Stimulated activated naive CD4-positive, alpha-beta T cell (primary cell): Measurements from ENCODE around the gene MYL12B.
"Not testable (repeated sequence)": the region's sequence is repeated elsewhere in the genome, so short reads cannot be mapped to it uniquely, and the experiment has no call there.

Experiments used
- DNase-seq, 6 experiments: peaks; one replicate each; lab custom pipeline; 2025; lab: John Stamatoyannopoulos, UW

MYL12B gene

GRCh38 chr18:3262234-3263131, 550 bp downstream of the MYL12B start:
- DNase-seq: peak in 5 of 6 experiments; percentile 21 to 47 (median 37)

- DNase-seq: peak in 1 of 6 experiments; percentile 29
Measured at GRCh38 chr18:3263132-3263700, 1.3 kb downstream of the MYL12B start.

DNA sequence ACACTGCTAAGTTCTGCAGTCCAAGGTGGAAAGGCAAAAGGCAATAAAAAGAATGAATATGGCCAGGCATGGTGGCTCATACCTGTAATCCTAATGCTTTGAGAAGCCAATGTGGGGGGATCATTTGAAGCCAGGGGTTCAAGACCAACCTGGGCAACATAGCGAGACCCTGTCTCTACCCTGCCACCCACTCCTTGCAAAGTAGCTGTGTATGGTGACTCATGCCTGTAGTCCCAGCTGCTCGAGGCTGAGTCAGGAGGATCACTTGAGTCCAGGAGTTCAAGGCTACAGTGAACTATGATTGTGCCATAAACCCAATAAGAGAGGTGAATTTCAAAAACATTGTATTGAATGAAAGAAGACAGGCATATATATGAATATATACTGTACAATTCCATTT, 2.4 kb downstream of the MYL12B start:
- no peak for DNase-seq

- no peak for DNase-seq
Measured at GRCh38 chr18:3265564-3266033, 3.7 kb downstream of the MYL12B start.

GRCh38 chr18:3266062-3266608, 4.2 kb downstream of the MYL12B start:
- no peak for DNase-seq

GRCh38 chr18:3268306-3268705, 6.4 kb downstream of the MYL12B start:
- DNase-seq: no peak

DNA sequence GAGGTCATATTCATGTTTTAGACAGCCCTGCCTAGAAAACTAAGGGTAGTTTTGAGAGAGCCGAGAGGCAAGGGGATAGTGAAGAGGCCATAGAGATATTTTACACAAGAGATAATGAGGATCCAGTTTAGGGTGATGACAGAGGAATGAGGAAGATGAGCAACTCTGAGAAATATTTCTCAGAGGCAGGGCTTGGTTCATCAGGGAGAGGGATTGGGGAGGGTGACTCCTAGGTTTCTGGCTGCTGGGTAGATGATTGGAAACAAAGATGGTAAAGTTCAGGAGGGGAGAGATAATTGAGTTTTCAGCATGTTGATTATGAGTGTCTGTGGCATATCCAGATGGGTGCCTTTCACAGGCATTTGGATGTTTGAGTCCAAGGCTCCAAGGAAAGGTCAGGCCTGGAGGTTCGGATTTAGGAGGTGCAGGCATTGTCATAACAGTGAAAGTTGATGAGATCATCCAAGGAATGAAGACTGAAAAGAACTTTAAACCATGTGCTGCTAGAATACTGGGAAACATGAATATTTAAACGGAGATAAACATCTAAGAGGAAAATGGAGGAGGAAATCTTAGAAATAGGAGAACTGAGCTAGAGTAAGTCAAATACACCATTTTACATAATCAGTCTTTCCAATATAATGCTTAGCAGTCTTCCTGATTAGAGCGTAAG, 7.4 kb downstream of the MYL12B start:
- no peak for DNase-seq

GRCh38 chr18:3269914-3270299, 8.0 kb downstream of the MYL12B start:
- no peak for DNase-seq

- no peak for DNase-seq
Measured at GRCh38 chr18:3273042-3273441, 11.1 kb downstream of the MYL12B start.

- DNase-seq: not testable (repeated sequence)
Measured at GRCh38 chr18:3277643-3278213, 15.8 kb downstream of the MYL12B start.

DNA sequence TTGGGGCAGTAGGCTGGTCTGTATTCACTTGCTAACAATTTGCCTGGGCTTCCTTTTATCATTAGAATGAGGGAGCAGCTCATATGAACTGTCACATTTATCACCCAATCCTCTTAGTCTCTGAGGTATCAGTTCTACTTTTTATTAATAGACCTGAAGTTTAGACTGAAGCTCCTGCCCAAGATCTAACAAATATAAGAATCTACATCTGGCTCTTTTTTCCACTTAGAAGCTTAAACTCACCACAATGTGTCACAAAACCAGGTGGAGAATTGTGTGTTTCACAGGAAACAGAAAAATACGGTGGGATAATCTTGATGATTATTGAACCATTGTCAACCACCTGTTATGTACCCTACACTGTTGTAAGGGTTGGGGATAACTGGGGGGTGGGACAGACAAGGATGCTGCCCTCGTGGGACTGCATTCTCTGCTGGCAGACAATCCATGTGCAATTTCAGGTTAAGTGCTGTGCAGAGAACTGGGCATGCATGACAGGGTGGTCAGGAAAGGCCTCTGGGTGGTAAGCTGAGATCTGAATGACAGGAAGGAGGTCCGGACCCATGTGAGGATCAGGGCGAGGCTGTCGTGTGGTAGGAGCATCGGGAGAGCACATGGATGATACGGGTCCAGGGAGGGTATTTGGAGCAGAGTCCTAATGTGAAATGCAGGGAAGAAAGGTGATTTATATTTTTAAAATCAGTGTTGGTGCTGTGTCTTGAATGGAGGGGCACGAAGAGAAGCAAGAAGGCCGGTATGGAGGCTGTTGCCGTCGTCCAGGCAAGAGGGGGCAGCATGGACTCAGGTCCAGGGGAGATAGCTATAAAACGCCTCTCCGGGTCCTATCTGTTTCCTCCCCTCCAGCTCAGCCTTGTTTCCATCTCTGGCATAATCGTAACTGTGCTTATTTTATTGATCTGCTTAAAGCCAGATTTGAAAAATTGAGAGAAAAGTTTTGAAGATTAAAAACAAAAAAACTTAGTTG, 17.6 kb downstream of the MYL12B start:
- no peak for DNase-seq

DNA sequence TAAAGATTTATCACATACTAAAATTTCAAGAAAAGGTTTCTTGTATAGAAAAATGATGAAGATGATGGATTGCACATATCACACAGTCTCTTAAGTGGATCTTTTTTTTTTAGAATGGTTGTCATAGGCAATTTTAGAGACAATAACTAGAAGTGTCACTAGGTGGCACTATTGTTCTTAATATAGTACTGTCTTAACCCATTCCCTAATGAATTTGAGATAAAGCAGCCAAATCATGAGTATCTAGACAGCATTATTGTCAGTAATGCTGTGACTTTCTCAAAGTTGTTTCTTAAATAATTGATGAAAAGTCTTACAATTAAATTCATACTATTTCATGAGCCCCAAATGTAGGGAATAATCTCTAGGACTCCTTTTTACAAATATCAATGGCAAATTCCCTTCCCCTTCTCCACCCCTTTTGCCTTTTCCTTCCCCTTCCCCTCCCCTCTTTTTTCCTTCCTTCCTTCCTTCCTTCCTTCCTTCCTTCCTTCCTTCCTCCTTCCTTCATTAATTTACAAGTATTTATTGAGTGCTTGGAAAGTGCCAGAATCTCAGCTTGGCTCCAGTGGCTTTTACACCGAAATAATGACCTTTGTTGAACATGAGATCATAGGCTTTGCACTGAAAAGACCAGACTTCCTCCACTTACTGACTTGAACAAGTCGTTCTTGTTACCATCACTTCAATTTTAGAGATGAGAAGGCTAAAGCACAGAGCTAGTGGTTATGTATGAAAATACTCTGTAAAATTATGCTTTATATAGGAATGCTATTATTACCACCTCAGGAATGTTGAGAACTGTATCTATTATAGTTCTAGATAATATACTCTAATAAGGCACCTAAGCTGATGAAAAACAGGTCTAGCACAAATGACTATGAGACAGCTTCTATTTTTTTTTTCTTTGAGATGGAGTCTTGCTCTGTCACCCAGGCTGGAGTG, 19.8 kb downstream of the MYL12B start:
- DNase-seq: peak in 3 of 6 experiments; percentile 33 to 79 (median 73)

DNA sequence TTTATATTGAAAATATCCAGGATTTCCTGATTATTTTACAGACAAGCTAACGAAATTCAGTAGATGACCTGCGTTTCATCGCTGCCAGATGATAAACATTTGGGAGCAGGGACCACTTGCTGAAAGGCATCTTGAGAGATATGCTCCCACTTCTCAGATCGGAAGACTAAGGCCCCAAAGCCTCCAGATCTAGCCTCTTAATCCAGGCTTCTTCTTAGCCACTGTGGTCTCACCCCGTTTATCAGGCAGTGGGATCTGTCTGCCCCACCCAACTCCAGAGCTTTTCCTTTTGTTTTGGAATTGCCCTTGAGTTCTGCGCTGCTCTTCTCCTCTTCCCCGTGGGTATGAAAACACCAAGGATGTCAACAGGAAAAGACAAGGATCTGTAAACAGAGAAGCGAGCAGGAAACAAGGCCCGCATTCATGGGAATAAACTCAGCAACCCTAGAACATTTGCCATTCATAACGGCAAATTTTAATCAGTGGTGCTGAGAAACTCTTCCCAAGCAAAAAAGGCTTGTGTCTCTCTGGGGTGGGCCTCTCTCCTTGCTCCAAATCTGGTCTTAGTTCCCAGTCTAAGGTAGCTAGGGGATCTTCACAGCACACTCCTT, 21.4 kb downstream of the MYL12B start:
- DNase-seq: no peak

DNA sequence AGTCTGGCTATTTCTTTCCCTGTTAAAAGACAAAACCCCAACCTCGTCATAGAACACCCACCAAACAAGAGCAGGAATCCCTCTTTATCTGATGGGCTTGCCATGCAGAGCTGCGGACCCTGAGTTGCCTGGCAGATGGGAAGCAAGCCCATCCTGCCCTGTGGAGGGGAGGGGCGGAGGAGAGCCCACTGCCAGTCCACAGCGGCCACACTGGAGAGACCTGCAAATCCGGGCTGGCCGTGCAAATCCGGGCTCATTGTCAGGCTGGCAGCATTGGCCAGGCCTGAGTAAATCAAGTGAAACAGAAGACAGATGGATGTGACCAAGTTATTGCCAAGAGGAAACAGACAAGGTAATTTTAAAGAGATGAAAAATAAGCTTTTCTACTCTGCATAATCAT, 22.0 kb downstream of the MYL12B start:
- DNase-seq: no peak

DNA sequence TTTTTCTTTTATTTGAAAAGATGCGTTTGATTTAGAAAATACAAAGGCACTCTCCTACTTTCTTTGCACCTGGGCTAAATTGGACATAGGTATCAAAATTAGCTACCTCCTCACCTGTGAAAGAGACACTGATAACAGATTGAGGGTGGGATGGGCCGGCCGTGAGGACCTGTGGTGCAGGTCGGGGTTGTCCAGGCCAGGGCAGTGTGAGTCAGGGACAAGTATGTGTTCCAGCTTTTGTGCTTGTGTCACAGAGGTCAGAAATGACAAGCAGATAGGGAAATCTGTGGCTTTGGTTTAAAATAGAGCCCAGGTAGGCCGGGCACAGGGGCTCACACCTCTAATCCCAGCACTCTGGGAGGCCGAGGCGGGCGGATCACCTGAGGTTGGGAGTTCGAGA, 22.6 kb downstream of the MYL12B start:
- DNase-seq: no peak

DNA sequence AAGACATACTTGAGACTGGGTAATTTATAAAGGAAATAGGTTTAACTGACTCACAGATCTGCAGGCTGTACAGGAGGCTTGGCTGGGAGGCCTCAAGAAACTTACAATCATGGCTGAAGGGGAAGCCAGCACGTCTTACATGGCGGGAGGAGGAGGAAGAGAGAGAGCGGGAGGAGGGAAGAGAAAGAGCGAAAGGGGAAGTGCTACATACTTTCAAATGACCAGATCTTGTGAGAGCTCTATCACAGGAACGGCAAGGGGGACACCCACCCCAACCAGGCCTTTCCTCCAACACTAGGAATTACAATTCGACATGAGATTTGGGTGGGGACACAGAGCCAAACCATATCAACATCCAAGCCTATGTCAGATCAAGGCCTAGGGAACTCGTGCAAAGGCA, 24.2 kb downstream of the MYL12B start:
- no peak for DNase-seq

DNA sequence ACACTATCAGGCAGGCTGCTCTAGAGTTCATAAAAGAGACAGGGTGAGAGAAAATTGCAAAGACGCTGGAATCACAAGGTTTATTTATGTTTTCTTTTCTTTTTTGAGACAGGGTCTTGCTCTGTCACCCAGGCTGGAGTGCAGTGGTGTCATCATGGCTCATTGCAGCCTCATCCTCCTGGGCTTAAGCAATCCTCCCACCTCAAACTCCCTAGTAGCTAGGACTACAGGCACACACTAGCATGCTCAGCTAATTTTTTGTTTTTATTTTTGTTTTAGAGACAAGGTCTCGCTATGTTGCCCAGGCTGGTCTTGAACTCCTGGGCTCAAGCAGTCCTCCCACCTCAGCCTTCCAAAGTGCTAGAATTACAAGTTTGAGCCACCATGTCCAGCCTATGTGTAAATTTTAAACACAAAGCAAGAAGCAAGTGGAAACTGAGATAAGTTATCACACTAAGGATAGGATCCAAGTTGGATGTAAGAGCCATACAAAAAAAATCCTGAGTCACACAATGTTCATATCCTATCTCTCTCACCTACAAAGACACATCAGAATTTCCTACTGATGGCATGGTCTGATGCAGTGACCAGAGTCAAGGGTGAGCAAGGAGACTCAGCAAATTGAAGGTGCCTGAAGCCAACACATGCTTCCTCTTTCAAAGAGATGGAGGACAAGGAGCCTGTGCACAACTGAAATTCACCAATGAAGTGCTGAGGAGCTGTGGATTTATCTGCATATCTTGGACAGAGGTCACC, 31.4 kb downstream of the MYL12B start:
- DNase-seq: no peak

DNA sequence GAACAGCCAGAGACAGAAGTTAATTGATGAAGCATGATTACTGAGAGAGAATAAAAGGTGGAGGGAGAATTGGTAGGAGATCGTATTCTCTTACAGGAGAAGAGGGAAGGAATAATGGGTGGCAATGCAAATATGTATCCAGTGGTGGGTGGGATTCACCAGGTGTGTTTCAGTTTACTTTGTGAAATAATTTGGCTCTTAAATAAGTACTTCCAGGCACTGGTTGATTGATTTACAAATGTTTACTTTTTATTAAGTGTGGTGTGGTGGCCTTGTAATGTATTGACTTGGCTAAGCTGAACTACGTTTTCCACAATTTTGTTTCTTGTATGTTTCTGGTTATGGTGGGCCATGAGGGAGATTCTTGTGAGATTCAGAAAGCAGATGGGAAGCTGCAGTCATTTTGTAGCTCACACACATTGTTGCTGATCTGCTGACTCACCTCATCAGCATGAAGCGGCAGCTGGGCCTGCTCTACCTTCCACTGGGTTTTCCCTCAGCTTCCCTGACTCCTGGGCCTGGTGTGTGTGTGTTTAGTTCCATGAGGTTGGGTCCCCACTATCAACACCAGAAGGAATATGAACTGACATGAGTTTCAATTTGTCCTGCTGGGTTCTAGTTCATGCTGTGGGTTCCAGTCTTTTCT, 32.6 kb downstream of the MYL12B start:
- DNase-seq: no peak
